WERI-Rb-1 (cell line): ENCODE measurements around the gene RAE1.
A peak's percentile ranks its signal among the peaks of the same experiment; 100 is the strongest.
"Not testable (repeated sequence)": the region's sequence is repeated elsewhere in the genome, so short reads cannot be mapped to it uniquely, and the experiment has no call there.

Experiments
- DNase-seq: peaks from one replicate; pipeline ENCODE4 v3.0.0-alpha.2; 2020
- H3K27ac ChIP-seq: fragments of 250-450 bp; sonication (Bioruptor Pico); 2 replicates; pipeline ENCODE4 v1.5.1; 2020; ENCODE audit warnings: mild to moderate bottlenecking, moderate library complexity
- H3K27me3 ChIP-seq: fragments of 250-450 bp; sonication (Bioruptor Pico); 2 replicates; pipeline ENCODE4 v1.5.1; 2021; ENCODE audit warnings: mild to moderate bottlenecking, low read depth, moderate library complexity; ENCODE audit not compliant: insufficient read depth, severe bottlenecking
- H3K36me3 ChIP-seq: fragments of 250-450 bp; sonication (Bioruptor Pico); 2 replicates; pipeline ENCODE4 v1.5.1; 2020; ENCODE audit warnings: mild to moderate bottlenecking, moderate library complexity
- H3K4me3 ChIP-seq: 2 replicates; pipeline ENCODE4 v1.5.1; 2011; ENCODE audit warnings: low read depth, mild to moderate bottlenecking, control low read depth, low read length
- H3K9me3 ChIP-seq: fragments of 250-450 bp; sonication (Bioruptor Pico); 2 replicates; pipeline ENCODE4 v1.5.1; 2021; ENCODE audit warnings: mild to moderate bottlenecking, moderate library complexity; ENCODE audit not compliant: severe bottlenecking
- TF ChIP-seq, protein P1 (sequence below): IDR thresholded peaks from 2 replicates; pipeline ENCODE4 v1.5.1; 2011; ENCODE audit warnings: low read depth, mild to moderate bottlenecking, control low read depth, inconsistent platforms, low read length

RAE1 gene

DNA sequence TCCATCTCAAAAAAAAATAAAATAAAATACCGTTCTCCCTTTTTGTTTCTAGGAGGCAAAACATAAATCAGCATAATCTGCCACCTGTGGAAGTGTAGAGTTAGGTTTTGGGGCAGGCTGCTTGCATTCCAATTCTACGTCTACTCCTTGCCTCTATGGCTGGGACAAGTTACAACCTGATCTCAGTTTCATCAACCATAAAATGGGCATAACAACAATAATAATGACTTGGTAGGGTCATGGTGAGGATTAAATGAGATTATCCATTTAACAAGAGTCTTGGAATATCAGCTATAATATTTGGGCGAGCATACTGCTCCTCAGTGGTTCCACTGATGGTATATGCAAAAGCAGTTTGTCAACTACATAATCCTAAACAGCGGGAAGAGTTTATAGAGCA is 3.7 kb upstream of the RAE1 start:
- TF ChIP-seq, protein P1, sequence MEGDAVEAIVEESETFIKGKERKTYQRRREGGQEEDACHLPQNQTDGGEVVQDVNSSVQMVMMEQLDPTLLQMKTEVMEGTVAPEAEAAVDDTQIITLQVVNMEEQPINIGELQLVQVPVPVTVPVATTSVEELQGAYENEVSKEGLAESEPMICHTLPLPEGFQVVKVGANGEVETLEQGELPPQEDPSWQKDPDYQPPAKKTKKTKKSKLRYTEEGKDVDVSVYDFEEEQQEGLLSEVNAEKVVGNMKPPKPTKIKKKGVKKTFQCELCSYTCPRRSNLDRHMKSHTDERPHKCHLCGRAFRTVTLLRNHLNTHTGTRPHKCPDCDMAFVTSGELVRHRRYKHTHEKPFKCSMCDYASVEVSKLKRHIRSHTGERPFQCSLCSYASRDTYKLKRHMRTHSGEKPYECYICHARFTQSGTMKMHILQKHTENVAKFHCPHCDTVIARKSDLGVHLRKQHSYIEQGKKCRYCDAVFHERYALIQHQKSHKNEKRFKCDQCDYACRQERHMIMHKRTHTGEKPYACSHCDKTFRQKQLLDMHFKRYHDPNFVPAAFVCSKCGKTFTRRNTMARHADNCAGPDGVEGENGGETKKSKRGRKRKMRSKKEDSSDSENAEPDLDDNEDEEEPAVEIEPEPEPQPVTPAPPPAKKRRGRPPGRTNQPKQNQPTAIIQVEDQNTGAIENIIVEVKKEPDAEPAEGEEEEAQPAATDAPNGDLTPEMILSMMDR = no peak
- peaks cover 4% of the 10 kb centered on the region for H3K36me3 ChIP-seq
- H3K4me3 ChIP-seq = no peak overlapping the region
- peaks cover 5% of the 10 kb centered on the region for H3K27me3 ChIP-seq
- no peak overlapping the region for H3K27ac ChIP-seq
- H3K9me3 ChIP-seq = no peaks in the 10 kb centered on the region
- no peak for DNase-seq

DNA sequence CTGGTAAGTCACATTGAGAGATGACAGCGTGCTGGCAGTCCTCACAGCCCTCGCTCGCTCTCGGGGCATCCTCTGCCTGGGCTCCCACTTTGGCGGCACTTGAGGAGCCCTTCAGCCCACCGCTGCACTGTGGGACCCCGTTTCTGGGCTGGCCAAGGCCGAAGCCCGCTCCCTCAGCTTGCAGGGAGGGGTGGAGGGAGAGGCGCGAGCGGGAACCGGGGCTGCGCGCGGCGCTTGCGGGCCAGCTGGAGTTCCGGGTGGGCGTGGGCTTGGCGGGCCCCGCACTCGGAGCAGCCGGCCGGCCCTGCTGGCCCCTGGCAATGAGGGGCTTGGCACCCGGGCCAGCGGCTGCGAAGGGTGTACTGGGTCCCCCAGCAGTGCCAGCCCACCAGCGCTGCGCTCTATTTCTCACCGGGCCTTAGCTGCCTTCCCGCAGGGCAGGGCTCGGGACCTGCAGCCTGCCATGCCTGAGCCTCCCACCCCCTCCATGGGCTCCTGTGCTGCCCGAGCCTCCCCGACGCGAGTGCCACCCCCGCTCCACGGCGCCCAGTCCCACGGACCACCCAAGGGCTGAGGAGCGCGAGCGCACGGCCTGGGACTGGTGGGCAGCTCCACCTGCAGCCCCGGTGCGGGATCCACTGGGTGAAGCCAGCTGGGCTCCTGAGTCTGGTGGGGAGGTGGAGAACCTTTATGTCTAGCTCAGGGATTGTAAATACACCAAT is 2.7 kb upstream of the RAE1 start:
- H3K4me3 ChIP-seq, H3K27ac ChIP-seq, H3K36me3 ChIP-seq, H3K9me3 ChIP-seq, H3K27me3 ChIP-seq, DNase-seq: not testable (repeated sequence)

DNA sequence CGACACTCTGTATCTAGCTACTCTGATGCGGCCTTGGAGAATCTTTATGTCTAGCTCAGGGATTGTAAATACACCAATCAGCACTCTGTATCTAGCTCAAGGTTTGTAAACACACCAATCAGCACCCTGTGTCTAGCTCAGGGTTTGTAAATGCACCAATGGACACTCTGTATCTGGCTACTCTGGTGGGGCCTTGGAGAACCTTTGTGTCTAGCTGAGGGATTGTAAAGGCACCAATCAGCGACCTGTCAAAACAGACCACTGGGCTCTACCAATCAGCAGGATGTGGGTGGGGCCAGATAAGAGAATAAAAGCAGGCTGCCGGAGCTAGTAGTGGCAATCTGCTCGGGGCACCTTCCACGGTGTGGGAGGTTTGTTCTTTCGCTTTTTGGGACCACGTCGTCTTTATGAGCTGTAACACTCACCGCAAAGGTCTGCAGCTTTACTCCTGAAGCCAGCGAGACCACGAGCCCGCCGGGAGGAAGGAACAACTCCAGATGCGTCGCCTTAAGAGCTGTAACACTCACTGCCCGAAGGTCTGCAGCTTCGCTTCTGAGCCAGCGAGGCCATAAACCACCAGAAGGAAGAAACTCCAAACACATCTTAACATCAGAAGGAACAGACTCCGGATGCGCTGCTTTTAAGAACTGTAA is 2.0 kb upstream of the RAE1 start:
- not testable (repeated sequence) for H3K9me3 ChIP-seq, H3K27me3 ChIP-seq, H3K36me3 ChIP-seq, DNase-seq, H3K4me3 ChIP-seq, H3K27ac ChIP-seq

GRCh38 chr20:57350081-57350710 is 859 bp upstream of the RAE1 start:
- Histone ChIP-seq H3K4me3 (no peak overlapping the region), H3K36me3 (peaks cover 4% of the 10 kb centered on the region), H3K27me3 (peaks cover 5% of the 10 kb centered on the region), H3K27ac (no peak overlapping the region), H3K9me3 (no peaks in the 10 kb centered on the region)
- TF ChIP-seq, protein P1 = no peak
- DNase-seq = no peak

GRCh38 chr20:57350726-57351041 is 371 bp upstream of the RAE1 start:
- not testable (repeated sequence) for H3K36me3 ChIP-seq, H3K9me3 ChIP-seq, DNase-seq, H3K27me3 ChIP-seq
- Histone ChIP-seq H3K27ac (peak overlapping the region; percentile 98), H3K4me3 (peak overlapping the region; percentile 95)

DNA sequence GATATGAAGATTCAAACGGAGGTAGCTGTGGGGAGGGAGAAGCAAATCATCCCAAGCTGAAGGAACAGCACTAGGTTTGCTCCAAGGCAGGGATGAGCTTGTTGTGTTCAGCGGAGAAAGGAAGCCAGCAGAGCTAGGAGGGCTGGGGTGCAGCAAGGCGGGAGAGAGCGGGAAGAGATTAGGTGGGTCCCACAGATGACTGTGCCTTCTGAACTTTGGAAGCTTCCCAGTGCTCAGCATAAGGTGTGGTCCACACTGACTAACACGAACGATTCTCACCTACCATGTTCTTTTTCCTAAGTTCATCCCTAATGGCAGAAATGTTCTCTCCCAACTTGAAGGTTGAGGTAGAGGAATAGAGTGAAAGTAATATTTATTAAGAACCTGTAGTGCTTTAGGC is 1.2 kb downstream of the RAE1 start:
- H3K4me3 ChIP-seq = no peak overlapping the region

DNA sequence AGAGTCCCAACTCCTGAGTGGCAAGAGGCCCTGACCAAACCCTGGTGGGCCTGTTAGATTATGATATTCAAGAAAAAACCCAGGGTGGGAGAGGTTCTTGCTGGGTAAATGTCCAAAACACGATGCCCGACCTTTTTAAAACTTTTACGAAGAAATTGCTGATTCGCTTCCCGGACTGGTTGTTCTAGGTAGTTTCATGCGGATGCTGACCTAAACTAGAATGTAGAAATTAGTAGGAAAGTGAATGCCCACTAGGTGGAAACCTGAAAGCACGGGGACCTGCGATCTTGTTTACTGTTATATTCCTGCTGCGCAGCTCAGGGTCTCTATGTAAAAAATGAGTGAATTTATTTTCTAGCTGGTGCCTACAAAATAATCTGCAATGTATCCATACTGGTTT is 2.3 kb downstream of the RAE1 start:
- no peak for DNase-seq
- Histone ChIP-seq H3K27ac (no peak overlapping the region), H3K27me3 (peaks cover 3% of the 10 kb centered on the region), H3K36me3 (peaks cover 4% of the 10 kb centered on the region), H3K9me3 (no peaks in the 10 kb centered on the region), H3K4me3 (no peak overlapping the region)
- TF ChIP-seq, protein P1 = no peak

More for the DNA sequence above, 1.2 kb downstream of the RAE1 start:
- TF ChIP-seq, protein P1 = no peak
- H3K9me3 ChIP-seq = no peaks in the 10 kb centered on the region
- H3K36me3 ChIP-seq = peaks cover 4% of the 10 kb centered on the region
- H3K27ac ChIP-seq = no peak overlapping the region
- peaks cover 3% of the 10 kb centered on the region for H3K27me3 ChIP-seq
- DNase-seq = no peak
